Measurements from ENCODE around the gene RNF123.

DNA sequence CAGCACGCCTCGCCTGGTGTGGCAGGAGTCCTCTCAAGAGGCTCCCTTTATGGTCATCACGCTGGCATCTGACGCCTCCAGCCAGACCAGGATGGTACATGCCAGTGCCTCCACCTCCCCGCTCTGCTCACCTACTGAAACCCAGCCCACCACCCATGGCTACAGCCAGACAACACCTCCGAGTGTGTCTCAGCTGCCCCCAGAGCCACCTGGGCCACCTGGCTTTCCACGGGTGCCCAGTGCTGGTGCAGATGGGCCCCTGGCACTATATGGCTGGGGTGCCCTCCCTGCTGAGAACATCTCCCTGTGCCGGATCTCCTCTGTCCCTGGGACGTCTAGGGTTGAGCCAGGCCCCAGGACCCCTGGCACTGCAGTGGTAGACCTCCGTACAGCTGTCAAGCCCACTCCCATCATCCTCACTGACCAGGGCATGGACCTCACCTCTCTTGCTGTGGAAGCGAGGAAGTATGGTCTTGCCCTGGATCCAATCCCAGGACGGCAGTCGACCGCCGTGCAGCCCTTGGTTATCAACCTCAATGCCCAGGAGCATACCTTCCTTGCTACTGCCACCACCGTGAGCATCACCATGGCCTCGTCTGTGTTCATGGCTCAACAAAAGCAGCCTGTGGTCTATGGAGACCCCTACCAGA is 35.1 kb upstream of the RNF123 start:
- no peak for TF ChIP-seq EZH2 (IDR thresholded peaks at IDR 0.05; ENCODE audit: low read depth)
- TF ChIP-seq, protein P1, sequence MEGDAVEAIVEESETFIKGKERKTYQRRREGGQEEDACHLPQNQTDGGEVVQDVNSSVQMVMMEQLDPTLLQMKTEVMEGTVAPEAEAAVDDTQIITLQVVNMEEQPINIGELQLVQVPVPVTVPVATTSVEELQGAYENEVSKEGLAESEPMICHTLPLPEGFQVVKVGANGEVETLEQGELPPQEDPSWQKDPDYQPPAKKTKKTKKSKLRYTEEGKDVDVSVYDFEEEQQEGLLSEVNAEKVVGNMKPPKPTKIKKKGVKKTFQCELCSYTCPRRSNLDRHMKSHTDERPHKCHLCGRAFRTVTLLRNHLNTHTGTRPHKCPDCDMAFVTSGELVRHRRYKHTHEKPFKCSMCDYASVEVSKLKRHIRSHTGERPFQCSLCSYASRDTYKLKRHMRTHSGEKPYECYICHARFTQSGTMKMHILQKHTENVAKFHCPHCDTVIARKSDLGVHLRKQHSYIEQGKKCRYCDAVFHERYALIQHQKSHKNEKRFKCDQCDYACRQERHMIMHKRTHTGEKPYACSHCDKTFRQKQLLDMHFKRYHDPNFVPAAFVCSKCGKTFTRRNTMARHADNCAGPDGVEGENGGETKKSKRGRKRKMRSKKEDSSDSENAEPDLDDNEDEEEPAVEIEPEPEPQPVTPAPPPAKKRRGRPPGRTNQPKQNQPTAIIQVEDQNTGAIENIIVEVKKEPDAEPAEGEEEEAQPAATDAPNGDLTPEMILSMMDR (conservative IDR thresholded peaks at IDR 0.05) = no peak
